GM19043 (cell line): ENCODE data around the gene MINDY4B.
"Not testable (repeated sequence)": the region's sequence is repeated elsewhere in the genome, so short reads cannot be mapped to it uniquely, and the experiment has no call there.

Source experiments
- ATAC-seq: cut with Tn5 transposase; IDR thresholded peaks from one replicate; pipeline ENCODE4 v1.9.1; 2021; ENCODE audit warnings: low read depth; ENCODE audit not compliant: unreplicated experiment

Gene MINDY4B

DNA sequence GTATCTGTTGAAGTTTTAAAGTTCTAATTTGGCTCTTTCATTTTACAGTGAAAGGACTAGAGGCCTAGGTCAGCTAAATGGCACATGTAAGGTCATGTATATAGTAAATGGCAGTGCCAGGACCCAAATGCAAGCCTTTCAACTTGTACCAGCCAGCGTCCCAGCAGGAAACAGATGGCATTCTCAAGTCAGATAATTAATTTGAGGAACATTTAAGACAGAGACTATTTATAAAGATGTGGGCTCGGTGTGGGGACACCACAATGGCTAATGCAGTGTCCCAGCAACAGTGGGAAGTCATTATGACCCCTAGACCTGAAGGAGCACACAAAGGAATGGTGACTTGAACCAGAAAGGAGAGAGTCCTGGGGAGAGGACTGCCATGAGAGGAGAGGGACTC lies 6.1 kb downstream of the MINDY4B start:
- no peak for ATAC-seq

DNA sequence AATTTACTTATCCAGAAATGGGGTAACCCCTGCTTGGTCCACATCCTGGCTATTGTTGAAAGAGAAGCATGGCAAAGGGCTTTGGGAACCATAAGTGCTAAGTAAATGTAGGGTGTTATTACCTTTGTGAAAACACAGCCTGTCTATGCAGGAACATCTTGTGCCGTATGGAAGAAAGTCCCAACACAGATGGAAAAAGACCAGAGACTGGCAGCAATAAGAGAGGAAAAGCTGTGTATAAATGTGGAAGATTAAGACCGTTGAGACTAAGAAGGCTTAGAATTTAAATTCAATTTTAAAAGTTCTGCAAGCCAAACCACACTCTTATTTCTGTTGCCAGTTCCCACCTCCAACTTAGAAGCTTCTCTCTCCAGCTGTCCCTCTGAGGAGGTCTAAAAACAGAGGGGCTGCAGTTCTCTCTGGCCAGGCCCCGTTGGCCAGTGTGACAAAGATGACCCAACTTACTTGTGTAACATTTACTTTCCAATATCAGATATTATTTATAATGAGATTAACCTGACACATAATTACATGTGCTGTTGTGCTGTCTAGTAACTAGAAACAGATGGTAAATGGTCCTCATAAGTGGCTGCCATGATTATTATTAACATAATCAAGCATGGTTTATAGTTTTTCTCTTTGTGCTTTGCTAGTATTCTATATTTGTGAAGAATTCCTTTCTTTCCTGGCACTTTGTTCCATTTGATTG lies 7.0 kb downstream of the MINDY4B start:
- ATAC-seq = no peak

DNA sequence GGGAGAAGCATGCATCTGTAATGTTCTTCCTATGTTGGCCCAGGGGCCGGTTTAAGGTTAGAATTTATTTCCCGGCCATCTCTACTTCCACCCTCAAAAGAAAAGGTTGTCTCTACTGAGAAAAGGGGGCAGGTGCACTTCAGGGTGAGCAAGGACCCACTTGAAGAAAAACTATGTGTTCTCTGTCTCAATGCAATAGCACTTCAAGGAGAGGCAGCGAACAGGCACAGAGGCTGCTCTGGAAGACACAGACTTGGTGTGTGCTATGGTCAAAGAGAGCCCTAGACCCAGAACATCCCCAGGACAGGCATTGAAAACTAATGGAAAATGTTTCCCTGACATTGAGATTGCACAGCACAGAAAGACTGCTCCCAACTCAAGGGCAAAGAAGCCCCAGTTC lies 7.6 kb downstream of the MINDY4B start:
- ATAC-seq = no peak

DNA sequence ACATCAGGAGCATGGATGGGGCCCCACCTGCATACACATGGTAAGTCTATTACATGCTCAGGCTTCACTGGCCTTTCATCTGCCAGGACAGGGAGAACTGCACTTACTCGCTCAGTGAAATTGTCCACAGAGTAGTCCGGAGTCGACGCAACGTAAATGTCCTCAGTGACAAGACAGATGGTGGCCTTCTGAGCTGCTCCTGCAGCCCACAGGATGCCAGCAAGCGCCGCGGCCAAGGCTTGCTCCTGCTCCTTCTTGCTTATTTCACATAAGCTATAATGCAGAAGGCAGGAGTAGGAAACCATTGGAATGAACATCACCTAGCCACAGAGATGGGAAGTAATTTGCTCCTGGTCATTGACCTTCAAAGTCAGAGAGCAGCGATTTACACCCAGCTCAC lies 14.4 kb downstream of the MINDY4B start:
- ATAC-seq = no peak

DNA sequence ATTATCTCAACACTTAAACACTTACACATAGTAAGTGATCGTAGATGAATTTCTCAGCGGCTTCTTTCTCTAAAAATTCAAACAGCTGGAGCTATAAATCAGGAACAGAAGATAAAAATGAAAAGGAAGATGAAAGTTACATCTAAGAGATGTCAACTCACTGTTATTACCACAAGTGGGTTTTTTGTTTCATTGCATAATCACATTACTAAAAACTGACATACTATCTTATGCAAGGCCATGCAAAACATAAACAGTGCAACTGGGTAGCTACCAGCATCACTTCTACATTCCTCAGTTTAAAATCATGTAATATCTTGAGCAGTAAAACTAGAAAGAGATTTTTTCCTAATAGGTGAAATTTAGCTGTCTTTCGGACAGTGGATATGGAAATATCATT lies 14.9 kb downstream of the MINDY4B start:
- no peak for ATAC-seq

DNA sequence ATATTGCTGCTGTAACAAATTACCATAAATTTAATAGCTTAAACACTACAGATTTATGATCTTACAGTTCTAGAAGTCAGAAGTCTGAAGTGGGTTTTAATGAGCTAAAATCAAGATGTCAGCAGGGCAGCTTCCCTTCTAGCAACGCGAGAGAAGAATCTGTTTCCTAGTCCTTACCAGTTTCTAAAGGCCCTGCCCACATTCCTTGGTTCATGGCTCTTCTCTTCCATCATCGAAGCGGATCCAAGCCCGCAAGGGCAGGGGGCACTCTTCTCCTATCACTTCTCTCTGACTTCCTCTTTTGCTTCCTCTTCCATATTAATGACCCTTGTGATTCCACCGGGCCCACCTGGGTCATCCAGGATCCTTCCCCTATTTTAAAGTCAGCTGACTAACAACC lies 16.1 kb downstream of the MINDY4B start:
- no peak for ATAC-seq

DNA sequence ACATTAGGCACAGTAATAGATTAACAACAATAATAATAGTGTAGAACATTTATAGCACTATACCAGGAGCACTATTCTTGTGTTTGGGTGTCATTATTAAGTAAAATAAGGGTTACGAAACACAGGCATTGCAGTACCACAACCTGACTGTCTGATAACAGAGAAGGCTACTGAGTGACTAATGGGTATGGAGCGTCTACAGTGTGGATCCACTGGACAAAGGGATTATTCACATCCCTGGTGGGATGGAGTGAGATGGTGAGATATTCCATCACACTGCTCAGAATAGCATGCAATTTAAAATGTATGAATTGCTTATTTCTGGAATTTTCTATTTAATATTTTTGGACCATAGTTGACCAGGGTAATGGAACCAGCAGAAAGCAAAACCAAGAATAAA lies 18.2 kb downstream of the MINDY4B start:
- no peak for ATAC-seq

DNA sequence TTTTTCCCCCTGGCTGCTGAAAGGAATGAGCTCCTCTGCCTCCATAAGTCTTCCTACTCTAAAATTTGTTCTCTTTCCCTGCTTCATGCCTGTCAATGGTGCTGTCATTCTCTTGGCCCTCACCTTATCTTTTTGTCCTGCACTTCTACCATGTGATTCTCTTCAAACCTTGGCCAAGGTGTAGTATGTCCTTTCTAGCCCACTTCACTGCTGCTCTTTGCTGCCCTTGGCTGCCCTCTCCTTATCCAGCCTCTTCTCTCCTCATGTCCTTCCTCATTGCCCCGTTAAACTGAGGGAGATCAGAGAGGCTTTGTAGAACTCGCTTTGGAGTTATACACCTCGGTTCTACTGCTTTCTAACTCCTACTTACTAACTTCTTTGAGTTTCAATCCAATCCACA lies 19.7 kb downstream of the MINDY4B start:
- ATAC-seq = no peak

DNA sequence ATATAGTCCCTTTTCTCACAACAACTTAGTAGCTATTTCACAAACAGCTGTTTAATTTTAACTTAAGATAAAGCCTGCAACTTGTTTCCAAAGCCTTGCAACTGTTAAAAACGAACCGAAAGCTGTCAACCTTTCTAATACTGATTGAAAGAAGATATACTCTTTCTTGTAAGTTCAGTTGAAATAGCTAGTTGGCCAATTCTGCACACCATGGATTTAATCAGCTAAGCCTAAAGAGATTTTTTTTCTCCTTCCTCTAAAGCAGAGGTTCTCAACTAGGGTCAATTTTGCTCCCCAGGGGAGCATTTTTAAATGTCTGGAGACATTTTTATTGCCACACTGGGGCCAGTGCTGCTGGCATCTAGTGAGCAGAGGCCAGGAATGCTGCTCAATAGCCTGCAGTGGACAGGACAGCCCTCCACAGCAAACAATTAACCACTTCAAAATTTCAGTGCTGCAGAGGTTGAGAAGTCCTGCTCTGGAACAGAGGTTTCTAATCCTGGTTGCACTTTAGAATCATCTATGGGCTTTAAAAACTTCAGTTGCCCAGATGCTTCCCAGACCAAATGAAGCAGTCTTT lies 26.2 kb downstream of the MINDY4B start:
- no peak for ATAC-seq

DNA sequence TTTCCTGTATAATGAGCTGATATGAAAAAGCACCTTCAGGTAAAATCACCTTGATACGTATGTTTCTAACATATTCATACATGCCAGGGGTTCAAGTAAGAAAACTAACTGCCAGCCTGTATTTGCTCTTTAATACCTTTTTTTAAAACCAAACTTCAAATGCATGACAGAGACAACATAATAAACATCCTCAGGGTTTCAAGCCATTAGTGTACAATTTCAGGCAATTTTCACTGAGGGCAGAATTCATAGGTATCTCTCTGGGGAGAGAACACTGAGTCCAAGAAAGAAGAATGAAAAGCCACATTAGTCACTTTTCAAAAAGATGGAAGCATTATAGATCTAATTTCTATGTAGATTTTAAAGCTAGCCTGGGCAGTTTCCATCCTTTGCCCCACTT lies 26.9 kb downstream of the MINDY4B start:
- ATAC-seq = no peak

DNA sequence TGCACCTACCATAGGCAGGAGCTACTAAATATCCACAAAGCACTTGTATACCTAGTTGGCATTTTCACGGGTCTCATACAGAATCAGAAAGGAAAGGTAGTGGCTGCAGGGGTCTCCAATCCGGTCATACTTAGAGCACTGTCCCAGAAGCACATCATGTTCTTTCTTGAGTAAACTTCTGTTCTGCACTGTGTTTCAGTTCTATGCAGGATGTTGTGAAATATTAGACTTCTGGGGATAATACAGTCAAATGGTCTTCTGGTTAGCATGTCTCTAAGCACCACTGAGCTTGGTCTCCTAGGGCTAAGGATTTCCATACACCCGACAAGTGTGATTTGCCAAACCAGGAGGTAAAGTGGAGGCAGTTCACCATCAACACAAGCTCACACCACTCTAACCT lies 27.9 kb downstream of the MINDY4B start:
- ATAC-seq = no peak

DNA sequence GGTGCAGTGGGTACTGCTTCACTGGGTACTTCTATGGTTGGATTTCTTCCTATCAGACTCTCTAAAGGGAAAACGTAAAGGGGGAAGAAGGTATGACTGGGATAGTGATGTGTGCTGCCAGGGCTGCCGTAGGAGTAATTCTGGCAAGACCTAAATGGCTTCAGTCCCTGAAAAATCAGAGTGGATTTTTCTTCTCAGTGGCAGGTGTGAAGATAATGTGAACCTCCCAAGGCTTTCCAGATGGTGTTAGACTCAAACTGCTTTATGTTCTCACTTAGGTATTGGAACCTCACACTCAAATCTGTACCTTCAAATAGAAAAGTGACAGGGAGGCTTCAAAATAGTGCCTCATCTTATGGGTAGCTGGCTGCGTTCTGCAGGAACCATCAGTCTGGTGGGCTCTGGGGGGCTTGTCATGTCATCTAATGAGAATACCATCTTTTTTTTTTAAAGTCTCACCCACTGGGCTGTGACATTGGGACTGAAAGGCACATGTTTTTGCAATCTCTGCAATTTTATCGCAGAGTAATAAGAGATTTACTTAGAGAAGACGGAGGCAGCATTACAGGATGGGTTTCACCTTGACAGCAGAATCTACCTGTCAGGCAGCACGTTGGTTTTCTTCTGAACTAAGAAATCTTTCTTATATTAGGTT lies 28.5 kb downstream of the MINDY4B start:
- no peak for ATAC-seq

DNA sequence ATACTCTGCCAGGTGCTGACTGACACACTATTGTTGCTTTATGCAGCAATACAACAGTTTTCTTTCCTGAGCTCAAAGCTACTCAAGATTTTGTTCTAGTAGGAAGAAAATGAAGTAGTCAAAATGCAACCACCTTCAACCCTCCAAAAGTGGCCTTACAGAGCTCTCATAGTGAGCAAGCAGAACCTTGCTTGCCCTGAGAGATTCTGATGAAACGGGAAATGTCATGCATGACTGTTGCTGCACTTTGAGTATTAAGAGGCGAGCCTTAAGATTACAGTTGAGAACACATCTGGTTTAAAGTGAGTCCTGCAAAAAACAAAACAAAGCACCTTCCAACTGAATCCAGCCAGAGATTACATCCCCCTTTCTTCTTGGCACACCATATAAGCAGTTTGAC lies 29.7 kb downstream of the MINDY4B start:
- ATAC-seq = no peak

DNA sequence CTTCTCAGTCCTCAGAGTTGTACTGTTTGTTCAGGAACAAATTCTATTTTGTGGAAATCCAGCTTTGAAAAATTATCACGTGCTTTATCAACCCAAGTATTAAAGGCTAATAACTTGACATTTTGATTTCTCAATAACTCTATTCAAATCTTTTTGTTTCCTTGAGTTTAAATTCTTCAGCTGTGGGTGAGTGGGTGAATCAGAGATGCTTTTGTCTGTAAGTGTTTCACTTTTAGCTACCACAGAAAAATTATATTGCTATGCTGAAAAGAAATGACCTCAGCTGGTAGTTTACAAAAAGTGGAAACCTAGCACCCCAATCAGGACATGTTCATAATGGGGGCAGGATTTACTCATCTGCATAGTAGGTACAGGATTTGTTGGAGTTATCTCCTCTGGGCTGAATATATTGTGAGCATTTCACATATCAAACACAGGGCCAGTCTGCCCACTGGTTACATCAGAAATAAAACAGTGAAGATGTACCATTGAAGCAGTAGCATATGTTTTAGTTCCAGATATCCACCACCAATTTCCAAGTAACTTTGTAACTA lies 30.5 kb downstream of the MINDY4B start:
- ATAC-seq = no peak

DNA sequence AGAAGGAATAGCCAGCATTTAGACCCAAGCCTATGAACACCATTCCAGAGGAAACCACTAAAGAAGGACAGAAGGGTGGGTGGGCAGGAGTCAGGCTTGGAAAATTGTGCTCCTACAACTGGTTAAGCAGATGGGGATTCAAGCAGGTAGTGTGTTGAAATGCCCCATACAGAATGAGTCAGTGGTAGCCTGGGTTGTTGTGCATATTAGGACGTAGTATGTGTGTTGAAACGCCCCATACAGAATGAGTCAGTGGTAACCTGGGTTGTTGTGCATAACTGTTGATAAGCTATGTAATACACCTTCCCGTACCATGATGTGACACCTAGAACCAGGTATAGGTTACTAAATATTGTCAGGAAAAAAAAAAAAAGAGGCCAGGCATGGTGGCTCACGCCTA lies 34.0 kb downstream of the MINDY4B start:
- no peak for ATAC-seq

DNA sequence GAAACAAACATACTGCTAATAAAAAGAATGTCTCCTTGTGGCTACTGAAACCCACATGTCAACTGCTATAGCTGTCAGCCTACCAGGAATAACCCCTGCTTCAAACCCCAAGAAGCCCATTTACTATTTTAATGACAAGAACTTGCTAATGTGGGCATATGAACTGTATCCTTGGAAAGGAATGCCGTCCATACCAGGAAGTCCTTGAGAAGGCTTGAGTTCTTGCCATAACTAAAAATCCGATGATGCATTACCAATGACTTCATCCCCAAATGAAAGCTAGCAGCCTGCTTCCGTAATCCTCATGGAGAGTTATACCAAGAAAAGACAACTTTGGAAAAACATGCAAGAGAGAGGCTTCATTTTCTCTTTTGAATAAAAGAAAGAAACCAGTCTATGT lies 34.8 kb downstream of the MINDY4B start:
- no peak for ATAC-seq

DNA sequence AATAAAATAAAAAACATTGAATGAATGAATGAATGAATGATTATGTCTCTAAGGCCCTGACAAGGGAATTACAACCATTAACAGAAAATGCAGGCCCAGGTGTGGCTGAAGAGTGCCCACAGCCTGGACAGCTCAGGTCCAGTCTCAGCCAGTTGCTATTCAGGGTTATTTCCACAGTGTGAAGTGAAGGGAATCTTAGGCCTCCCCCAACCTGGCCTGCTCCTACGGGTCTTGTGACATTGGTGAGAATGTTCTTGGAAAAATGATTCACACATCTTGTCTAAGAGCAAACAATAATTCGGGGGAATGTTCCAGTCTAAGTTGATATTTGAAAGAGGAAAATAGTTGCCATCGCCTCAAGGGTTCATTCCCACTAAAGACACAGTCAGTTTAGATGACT lies 37.0 kb downstream of the MINDY4B start:
- no peak for ATAC-seq

DNA sequence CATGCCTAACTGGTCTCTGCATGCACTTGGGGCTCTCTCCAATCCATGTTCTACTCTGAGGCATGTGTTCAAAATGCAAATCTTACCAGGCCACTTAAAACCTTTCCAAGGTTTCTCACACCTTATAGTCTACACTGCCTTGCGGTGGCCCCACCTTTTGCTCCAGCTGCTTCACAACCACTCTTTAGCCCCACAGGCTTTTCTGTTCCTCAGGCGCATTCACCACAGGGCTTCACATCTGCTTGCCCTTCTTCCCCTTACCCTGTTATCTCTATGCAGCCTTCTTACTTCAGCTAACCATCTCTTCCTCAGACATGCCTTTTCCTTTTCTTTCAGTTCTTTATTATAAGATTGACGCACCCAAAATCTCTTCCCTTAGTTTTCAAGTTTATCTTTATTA lies 37.8 kb downstream of the MINDY4B start:
- ATAC-seq = no peak

DNA sequence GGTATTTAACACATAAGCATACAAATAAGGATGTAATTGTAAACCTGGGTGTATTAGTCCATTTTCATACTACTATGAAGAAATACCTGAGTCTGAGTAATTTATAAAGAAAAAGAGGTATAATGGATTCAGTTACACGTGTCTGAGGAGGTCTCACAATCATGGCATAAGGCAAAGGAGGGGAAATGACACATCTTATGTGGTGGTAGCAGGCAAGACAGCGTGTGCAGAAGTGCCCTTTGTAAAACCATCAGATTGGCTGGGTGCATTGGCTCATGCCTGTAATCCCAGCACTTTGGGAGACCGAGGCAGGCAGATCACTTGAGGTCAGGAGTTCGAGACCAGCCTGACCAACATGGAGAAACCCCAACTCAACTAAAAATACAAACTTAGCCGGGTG lies 41.3 kb downstream of the MINDY4B start:
- ATAC-seq = not testable (repeated sequence)

DNA sequence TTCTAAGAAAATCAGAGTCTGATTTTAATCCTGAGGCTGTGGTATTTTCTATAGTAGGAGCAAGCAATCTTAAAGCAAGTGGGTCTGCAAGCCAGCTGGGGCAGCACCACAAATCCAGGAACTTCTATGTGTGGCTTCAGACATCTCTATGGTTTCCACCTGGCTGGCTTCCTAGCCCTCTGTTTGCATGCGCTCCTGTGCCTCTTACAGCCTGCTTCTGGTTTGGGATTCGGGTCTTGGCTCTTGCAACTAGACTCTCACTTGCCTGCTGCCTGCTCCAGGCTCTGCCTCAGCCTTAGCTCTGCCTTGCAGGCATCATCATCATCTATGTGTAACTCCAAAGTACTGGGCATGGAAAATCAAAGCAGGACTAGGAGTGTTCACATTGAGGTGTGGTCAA lies 43.4 kb downstream of the MINDY4B start:
- no peak for ATAC-seq

DNA sequence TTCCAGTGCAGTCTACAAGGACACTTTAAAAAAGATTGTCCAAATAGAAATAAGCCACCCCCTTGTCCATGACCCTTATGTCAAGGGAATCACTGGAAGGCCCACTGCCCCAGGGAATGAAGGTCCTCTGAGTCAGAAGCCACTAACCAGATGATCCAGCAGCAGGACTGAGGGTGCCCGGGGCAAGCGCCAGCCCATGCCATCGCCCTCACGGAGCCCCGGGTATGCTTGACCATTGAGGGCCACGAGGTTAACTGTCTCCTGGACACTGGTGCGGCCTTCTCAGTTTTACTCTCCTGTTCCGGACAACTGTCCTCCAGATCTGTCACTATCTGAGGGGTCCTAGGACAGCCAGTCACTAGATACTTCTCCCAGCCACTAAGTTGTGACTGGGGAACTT lies 47.3 kb downstream of the MINDY4B start:
- ATAC-seq = not testable (repeated sequence)

DNA sequence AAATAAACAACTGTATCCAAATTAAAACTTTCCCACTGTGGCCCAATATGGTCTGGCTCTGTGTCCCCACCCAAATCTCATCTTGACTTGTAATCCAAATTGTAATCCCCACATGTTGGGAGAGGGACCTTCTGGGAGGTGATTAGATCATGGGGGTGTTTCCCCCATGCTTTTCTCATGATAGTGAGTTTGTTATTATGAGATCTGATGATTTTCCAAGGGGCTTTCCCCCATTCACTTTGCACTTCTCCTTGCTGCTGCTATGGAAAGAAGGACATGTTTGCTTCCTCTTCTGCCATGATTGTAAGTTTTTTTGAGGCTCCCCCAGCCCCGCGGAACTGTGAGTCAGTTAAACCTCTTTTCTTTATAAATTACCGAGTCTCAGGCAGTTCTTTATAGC lies 55.0 kb downstream of the MINDY4B start:
- ATAC-seq = no peak
